Stimulated activated CD4-positive, alpha-beta T cell treated with anti-CD3 and anti-CD28 coated beads, Interleukin-1b, Interleukin-23, amount 100 ng/mL, for 48 hours (primary cell): ENCODE results near the gene EIF4G3.

ENCODE experiments used
- DNase-seq: peaks from one replicate; pipeline ENCODE4 v3.0.0-alpha.2; 2020

EIF4G3 gene

GRCh38 chr1:20983297-20983889, 193.3 kb downstream of the EIF4G3 start:
- no peak for DNase-seq

DNA sequence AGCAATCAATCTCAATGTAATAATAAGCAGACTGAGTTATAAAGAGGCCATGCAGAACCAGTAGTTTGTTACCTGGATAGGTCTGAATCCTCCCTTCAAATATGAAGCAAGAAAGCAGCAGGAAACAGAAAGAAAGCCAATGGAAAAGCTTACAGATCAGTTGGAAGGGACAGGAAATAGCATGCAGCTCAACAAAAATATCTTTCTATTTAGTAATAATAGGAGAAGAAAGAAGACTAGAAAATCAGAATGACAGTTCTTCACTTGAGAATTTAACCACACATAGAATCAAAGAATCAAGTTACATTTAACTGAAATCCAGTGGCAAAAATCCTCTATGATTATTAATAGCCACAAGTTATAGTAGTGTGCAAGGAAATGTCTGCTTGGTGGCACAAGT, 194.4 kb downstream of the EIF4G3 start:
- no peak for DNase-seq

GRCh38 chr1:20981915-20982314, 194.8 kb downstream of the EIF4G3 start:
- DNase-seq, result no peak

- DNase-seq, result no peak
Observed at GRCh38 chr1:20980051-20980450, 196.6 kb downstream of the EIF4G3 start.

GRCh38 chr1:20978413-20978812, 198.3 kb downstream of the EIF4G3 start:
- DNase-seq, result no peak

DNA sequence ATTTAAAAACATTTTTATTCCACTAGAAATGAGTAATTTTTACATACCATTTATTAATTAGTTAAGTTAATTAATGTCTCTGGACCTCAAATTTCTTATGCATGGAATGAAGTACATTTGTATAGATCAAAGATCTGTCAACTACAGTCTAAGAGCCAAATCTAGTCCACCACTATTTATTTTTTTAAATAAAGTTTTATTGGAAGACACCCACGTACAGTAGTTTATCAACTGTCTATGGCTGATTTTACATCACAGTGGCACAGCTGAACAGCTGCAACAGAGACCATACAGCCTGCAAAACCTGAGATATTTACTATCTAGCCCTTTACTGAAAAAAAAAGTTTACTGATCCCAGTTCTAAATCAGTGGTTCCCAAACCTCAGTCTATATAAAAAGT, 201.0 kb downstream of the EIF4G3 start:
- DNase-seq, result no peak

- DNase-seq, result no peak
Observed at GRCh38 chr1:20974951-20975350, 201.7 kb downstream of the EIF4G3 start.

- no peak for DNase-seq
Observed at GRCh38 chr1:20974069-20974468, 202.6 kb downstream of the EIF4G3 start.

- DNase-seq, result no peak
Observed at GRCh38 chr1:20972855-20973254, 203.8 kb downstream of the EIF4G3 start.

- no peak for DNase-seq
Observed at GRCh38 chr1:20964540-20965484, 211.9 kb downstream of the EIF4G3 start.

DNA sequence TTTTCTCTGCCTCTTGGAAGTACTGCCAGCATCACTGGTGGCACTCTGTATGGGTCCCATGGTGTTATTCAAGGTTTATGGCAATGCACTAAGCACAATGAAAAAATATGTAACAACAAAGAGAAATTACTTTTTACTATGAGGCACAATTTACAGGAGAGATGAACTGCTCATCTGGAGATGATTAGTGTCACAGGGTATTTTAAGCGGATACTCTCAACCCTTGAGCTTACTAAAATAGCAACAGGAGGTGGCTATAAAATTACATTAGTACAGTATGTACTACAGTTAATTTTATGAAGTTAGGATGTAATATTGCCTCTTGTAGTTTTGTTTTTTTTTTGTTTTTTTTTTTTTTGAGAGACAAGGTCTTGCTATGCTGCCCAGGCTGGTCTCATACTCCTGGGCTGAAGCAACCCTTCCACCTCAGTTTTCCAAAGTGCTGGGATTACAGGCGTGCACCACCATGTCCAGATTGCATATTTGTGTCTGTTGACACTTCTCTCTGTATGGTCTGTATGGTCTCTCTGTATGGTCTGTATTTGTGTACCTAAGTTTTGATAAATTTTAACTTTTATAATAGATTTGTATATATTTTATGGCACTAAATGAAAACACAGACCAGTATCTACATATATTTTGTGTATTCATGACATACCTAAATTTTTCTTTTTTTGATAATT, 214.0 kb downstream of the EIF4G3 start:
- DNase-seq, result no peak

- no peak for DNase-seq
Observed at GRCh38 chr1:20958430-20958829, 218.3 kb downstream of the EIF4G3 start.

- no peak for DNase-seq
Observed at GRCh38 chr1:20956272-20956671, 220.4 kb downstream of the EIF4G3 start.

- no peak for DNase-seq
Observed at GRCh38 chr1:20950679-20951078, 226.0 kb downstream of the EIF4G3 start.

DNA sequence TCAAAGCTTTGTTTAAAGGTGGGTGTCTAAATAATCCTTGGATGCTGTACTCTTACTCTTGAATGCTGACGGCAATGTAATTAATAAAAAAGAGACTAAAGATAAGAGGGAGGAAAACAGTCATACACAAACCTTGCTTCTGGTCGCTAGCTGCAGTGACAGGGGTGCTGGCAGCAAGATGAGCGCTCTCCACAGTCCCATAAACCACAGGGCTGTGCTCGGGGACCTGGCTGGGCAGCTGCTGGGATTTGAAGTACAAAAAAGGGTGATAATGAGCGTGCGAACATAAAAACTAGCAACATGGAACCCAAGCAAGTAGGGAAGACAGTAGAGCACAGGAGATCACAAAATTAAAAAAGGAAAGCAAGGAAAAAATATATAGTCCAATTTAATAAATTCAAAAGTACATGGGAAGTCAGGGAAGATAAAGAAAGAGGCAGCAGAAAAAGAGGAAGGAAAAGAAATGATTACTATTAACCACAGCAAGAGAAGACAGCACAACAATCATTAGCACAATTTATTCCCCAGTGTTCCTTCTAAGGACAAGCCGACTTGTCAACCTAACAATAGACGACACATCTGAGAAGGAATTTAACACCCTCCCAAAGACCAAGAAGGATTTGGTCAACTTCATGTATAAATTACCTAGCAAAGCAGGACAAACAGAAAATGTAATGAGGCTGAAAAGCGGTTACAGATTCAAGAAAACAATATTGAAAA, 226.7 kb downstream of the EIF4G3 start:
- no peak for DNase-seq

GRCh38 chr1:20948101-20948500, 228.6 kb downstream of the EIF4G3 start:
- DNase-seq, result no peak

DNA sequence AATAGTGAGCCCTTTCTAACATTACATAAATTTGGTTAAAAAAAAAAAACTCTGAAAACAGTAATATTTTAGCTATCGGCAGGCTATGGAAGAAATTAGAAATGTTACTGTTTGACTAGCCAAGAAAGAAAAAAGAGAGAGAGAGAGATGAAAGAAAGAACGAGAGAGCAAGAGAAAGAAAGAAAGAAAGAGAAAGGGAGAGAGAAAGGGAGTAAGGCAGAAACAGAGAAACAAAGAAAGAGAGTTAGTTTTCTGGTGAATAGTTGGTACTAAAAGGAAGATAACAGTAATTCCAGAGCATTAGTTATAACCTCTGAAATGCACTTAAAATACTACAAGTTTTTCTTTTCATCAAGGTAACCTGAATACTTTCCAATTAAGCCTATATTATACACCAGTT, 229.3 kb downstream of the EIF4G3 start:
- no peak for DNase-seq

DNA sequence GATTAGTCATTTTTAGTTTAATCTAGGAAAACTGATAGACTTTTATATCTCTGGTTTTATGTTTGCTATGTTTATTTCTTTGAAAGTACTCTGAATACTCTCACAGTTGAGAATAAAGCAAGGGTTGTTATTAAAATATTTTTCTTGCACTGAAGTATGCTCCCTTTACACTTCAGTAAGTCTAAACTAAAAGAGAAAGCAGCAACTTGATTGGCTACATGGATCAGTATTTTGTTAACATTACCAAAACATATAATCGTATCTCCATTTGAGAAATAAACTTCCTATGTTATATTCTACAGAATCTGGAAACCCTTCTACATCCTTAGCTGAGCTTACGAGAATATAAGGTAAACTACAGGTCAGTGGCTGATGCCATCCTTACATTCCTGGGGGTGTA, 240.1 kb downstream of the EIF4G3 start:
- DNase-seq, result no peak

GRCh38 chr1:20936216-20936615, 240.5 kb downstream of the EIF4G3 start:
- no peak for DNase-seq

GRCh38 chr1:20935717-20936116, 241.0 kb downstream of the EIF4G3 start:
- DNase-seq, result no peak

GRCh38 chr1:20932437-20932977, 244.2 kb downstream of the EIF4G3 start:
- peak; percentile 62 for DNase-seq

GRCh38 chr1:20931930-20932436, 244.7 kb downstream of the EIF4G3 start:
- DNase-seq, result no peak

GRCh38 chr1:20930427-20930826, 246.3 kb downstream of the EIF4G3 start:
- DNase-seq, result no peak
